ENCODE data around the gene PLPPR5. TPM values are rescaled to one million over a fixed set of nuclear protein-coding genes. Genes with fewer than 3 reads are reported as not detected.

Gene PLPPR5
- total RNA-seq, 2 donors from 2014 or later: not detected

GRCh38 chr1:98985687-98986086 lies 19.0 kb downstream of the PLPPR5 start:
- no peaks in the 10 kb centered on the region for H3K27me3 ChIP-seq (replicated peaks; ENCODE audit: insufficient read depth)
- H3K4me1 ChIP-seq (ENCODE audit: control insufficient read depth in 1 of 2, low read depth in 2 of 2): no peaks in the 10 kb centered on the region
- ATAC-seq (ENCODE audit: insufficient number of reproducible peaks, low FRiP score, low read depth) (no peak), DNase-seq (ENCODE audit: low spot score) (no peak)
- H3K4me3 ChIP-seq: no peak overlapping the region
- TF ChIP-seq, protein P1, sequence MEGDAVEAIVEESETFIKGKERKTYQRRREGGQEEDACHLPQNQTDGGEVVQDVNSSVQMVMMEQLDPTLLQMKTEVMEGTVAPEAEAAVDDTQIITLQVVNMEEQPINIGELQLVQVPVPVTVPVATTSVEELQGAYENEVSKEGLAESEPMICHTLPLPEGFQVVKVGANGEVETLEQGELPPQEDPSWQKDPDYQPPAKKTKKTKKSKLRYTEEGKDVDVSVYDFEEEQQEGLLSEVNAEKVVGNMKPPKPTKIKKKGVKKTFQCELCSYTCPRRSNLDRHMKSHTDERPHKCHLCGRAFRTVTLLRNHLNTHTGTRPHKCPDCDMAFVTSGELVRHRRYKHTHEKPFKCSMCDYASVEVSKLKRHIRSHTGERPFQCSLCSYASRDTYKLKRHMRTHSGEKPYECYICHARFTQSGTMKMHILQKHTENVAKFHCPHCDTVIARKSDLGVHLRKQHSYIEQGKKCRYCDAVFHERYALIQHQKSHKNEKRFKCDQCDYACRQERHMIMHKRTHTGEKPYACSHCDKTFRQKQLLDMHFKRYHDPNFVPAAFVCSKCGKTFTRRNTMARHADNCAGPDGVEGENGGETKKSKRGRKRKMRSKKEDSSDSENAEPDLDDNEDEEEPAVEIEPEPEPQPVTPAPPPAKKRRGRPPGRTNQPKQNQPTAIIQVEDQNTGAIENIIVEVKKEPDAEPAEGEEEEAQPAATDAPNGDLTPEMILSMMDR (IDR thresholded peaks at IDR 0.05): no peak
- no peak overlapping the region for H3K27ac ChIP-seq
- H3K9me3 ChIP-seq: no peaks in the 10 kb centered on the region
- H3K36me3 ChIP-seq: no peaks in the 10 kb centered on the region

- no peak overlapping the region for H3K4me3 ChIP-seq
- TF ChIP-seq, protein P1 (IDR thresholded peaks at IDR 0.05): no peak
- no peak overlapping the region for H3K27ac ChIP-seq
- DNase-seq (ENCODE audit: low spot score) (no peak), ATAC-seq (ENCODE audit: insufficient number of reproducible peaks, low FRiP score, low read depth) (no peak)
- no peaks in the 10 kb centered on the region for H3K36me3 ChIP-seq
- no peaks in the 10 kb centered on the region for H3K27me3 ChIP-seq (replicated peaks; ENCODE audit: insufficient read depth)
- H3K9me3 ChIP-seq: no peaks in the 10 kb centered on the region
- H3K4me1 ChIP-seq (ENCODE audit: control insufficient read depth in 1 of 2, low read depth in 2 of 2): no peaks in the 10 kb centered on the region
These were observed 22.6 kb downstream of the PLPPR5 start for GRCh38 chr1:98981917-98982513.

DNA sequence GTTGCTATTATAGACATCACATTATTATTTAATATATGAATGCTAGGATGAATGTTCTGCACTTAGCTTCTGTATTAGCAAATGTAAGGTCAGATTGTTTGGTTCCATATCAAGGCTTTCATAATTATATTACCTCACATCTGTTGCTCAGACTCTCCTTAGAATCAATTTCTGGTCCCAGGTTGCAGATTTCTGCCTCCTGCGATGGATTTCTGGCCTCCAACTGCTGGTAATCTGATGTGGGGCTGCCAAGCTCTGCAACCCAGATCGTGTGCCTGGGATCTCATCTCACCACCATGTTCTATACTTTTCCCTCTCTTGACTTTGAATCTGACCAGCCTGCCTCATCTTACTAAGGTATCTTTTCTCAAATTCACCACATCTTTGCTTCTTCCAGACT lies 25.2 kb downstream of the PLPPR5 start:
- TF ChIP-seq, protein P1 (IDR thresholded peaks at IDR 0.05): no peak
- H3K27ac ChIP-seq: no peak overlapping the region
- H3K9me3 ChIP-seq: no peaks in the 10 kb centered on the region
- H3K4me3 ChIP-seq: no peak overlapping the region
- H3K27me3 ChIP-seq (replicated peaks; ENCODE audit: insufficient read depth): no peaks in the 10 kb centered on the region
- no peaks in the 10 kb centered on the region for H3K4me1 ChIP-seq (ENCODE audit: control insufficient read depth in 1 of 2, low read depth in 2 of 2)
- no peaks in the 10 kb centered on the region for H3K36me3 ChIP-seq
- DNase-seq (ENCODE audit: low spot score) (no peak), ATAC-seq (ENCODE audit: insufficient number of reproducible peaks, low FRiP score, low read depth) (no peak)

DNA sequence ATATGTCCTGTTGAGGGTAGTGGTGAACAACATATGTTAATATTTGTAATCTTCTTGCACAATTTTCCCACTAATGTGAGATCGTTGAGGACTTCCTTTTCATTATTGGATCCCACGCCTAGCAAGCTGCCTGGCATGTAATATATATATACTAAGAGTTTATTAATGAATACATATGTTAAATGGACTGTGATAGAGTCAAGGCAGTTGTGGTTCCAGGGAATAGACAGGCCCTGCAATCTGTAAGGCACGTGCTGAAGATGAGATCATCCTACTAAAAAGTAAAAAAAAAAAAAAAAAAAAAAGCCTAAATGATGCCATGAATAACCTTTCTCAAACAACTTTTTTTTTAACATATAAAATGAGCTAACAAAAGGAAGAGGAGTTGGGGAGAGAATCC lies 28.9 kb downstream of the PLPPR5 start:
- TF ChIP-seq, protein P1 (IDR thresholded peaks at IDR 0.05): no peak
- Histone ChIP-seq H3K27me3 (replicated peaks; ENCODE audit: insufficient read depth) (no peaks in the 10 kb centered on the region), H3K36me3 (no peaks in the 10 kb centered on the region), H3K27ac (no peak overlapping the region), H3K9me3 (no peaks in the 10 kb centered on the region), H3K4me1 (ENCODE audit: control insufficient read depth in 1 of 2, low read depth in 2 of 2) (no peaks in the 10 kb centered on the region), H3K4me3 (no peak overlapping the region)
- no peak for ATAC-seq (ENCODE audit: insufficient number of reproducible peaks, low FRiP score, low read depth)
- no peak for DNase-seq (ENCODE audit: low spot score)

DNA sequence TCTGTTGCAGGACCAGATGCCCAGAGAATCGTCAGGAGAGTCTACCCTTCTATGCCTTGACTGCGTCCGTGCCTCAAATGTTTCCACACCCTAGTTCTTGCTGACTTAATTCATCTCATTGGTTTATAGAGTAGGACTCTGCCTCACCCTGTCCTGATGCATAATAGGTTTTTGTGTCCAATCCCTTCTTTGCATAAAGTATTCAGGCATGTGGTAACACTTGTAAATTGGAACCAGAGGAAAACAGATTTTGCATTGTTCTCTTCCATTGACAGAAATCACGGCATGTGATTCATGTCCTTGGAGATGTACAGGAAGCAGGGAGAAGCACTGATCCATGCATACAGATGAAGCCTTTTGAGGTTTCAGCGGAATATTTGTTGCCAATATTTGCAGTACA lies 29.5 kb downstream of the PLPPR5 start:
- Histone ChIP-seq H3K9me3 (no peaks in the 10 kb centered on the region), H3K27me3 (replicated peaks; ENCODE audit: insufficient read depth) (no peaks in the 10 kb centered on the region), H3K4me3 (no peak overlapping the region), H3K36me3 (no peaks in the 10 kb centered on the region), H3K27ac (no peak overlapping the region), H3K4me1 (ENCODE audit: control insufficient read depth in 1 of 2, low read depth in 2 of 2) (no peaks in the 10 kb centered on the region)
- DNase-seq (ENCODE audit: low spot score): no peak
- TF ChIP-seq, protein P1 (IDR thresholded peaks at IDR 0.05): no peak
- ATAC-seq (ENCODE audit: insufficient number of reproducible peaks, low FRiP score, low read depth): no peak

Data from thoracic aorta (tissue), 2 donors.